Measurements from ENCODE around the gene SCN3B.

- no peak for TF ChIP-seq CTCF (IDR thresholded peaks at IDR 0.05)
- no peak for TF ChIP-seq ZFX (IDR thresholded peaks at IDR 0.05; ENCODE audit: borderline replicate concordance)
These were observed 47.7 kb upstream of the SCN3B start for GRCh38 chr11:123702139-123702538.
